A549 (cell line): ENCODE results near the gene SYTL3. TPM values are rescaled to one million over a fixed set of nuclear protein-coding genes. Genes with fewer than 3 reads are reported as not detected.

Experiments
- ATAC-seq, 2 experiments: fragments of 200-7000 bp in 1 of 2; fragments of >200 bp in 1 of 2; cut with Nextera tagmentation in 1 of 2; cut with Tn5 transposase in 1 of 2; 3 replicates each; pipeline versions ENCODE4 v1.8.0 to v1.9.1; 2018 to 2020; ENCODE audit warnings: mild to moderate bottlenecking in 1 of 2, moderate library complexity in 1 of 2
- CTCF ChIA-PET: fragments of 300-600 bp; sonication (Branson Sonifier 250); formaldehyde crosslinking; extraction: SDS; loops from one replicate; lab custom pipeline; 2021; ENCODE audit warnings: antibody characterized with exemption, inconsistent platforms; lab: Yijun Ruan, JAX
- POLR2A ChIA-PET: fragments of 350-600 bp; formaldehyde crosslinking; extraction: SDS; loops from one replicate; lab custom pipeline; 2021; ENCODE audit warnings: antibody characterized with exemption, inconsistent platforms; lab: Yijun Ruan, JAX
- DNase-seq, 2 experiments: peaks; one replicate each; pipeline versions ENCODE4 v3.0.0 to v3.0.0-alpha.2; 2011 to 2016; ENCODE audit warnings: low read depth in 1 of 2, low spot score in 1 of 2
- FAIRE-seq: peaks from 2 replicates; lab custom pipeline; 2011; peaks lifted over from hg19 to GRCh38; lab: Jason Lieb, UNC
- H3K27ac ChIP-seq, 2 experiments: fragments of >200 bp; sonication (Bioruptor Twin); formaldehyde crosslinking; 3 replicates each; pipeline ENCODE4 v1.5.1; 2016 to 2017
- H3K4me1 ChIP-seq: fragments of >200 bp; sonication (Bioruptor Twin); formaldehyde crosslinking; 3 replicates; pipeline ENCODE4 v1.6.1; 2016
- H3K4me2 ChIP-seq: fragments of >200 bp; sonication (Bioruptor Twin); formaldehyde crosslinking; 3 replicates; pipeline ENCODE4 v1.6.1; 2016
- H3K4me3 ChIP-seq: fragments of >200 bp; sonication (Bioruptor Twin); formaldehyde crosslinking; 3 replicates; pipeline ENCODE4 v1.5.1; 2016
- H3K9me3 ChIP-seq: fragments of >200 bp; sonication (Bioruptor Twin); formaldehyde crosslinking; 3 replicates; pipeline ENCODE4 v1.6.1; 2016
- CBX8 ChIP-seq: fragments of 200-600 bp; sonication (generic); IDR thresholded peaks from 2 replicates; pipeline ENCODE4 v1.6.1; 2016
- CEBPB ChIP-seq, 2 experiments: fragments of >200 bp in 1 of 2; sonication (Bioruptor Twin) in 1 of 2; formaldehyde crosslinking in 1 of 2; IDR thresholded peaks; 2 replicates each; pipeline ENCODE4 v1.6.1; 2012 to 2016
- CHD4 ChIP-seq: fragments of 200-600 bp; sonication (generic); IDR thresholded peaks from 2 replicates; pipeline ENCODE4 v1.6.1; 2016; ENCODE audit warnings: antibody characterized with exemption, mild to moderate bottlenecking, borderline replicate concordance
- EHF ChIP-seq: fragments of 250-450 bp; sonication (Bioruptor Pico); IDR thresholded peaks from 2 replicates; pipeline ENCODE4 v1.5.0; 2020; ENCODE audit warnings: mild to moderate bottlenecking
- ESRRA ChIP-seq: fragments of 150-350 bp; IDR thresholded peaks from 2 replicates; pipeline ENCODE4 v1.6.1; 2014; ENCODE audit warnings: mild to moderate bottlenecking, low read length, borderline replicate concordance
- FOXS1 ChIP-seq: fragments of 250-450 bp; sonication (Bioruptor Pico); IDR thresholded peaks from 2 replicates; pipeline ENCODE4 v1.5.0; 2020; ENCODE audit warnings: mild to moderate bottlenecking, moderate library complexity
- HES2 ChIP-seq: fragments of >200 bp; sonication (Bioruptor Twin); formaldehyde crosslinking; IDR thresholded peaks from 2 replicates; pipeline ENCODE4 v1.6.1; 2016
- HOXA7 ChIP-seq: fragments of 250-450 bp; sonication (Bioruptor Pico); IDR thresholded peaks from 2 replicates; pipeline ENCODE4 v1.5.0; 2020; ENCODE audit warnings: mild to moderate bottlenecking, moderate library complexity
- NPAS2 ChIP-seq: fragments of 250-450 bp; sonication (Bioruptor Pico); IDR thresholded peaks from 2 replicates; pipeline ENCODE4 v1.8.0; 2022; ENCODE audit warnings: mild to moderate bottlenecking, moderate library complexity, borderline replicate concordance
- RNF2 ChIP-seq: fragments of 200-600 bp; sonication (generic); IDR thresholded peaks from 2 replicates; pipeline ENCODE4 v1.6.1; 2016; ENCODE audit warnings: low read depth, mild to moderate bottlenecking, antibody characterized with exemption, moderate library complexity, borderline replicate concordance
- SMC3 ChIP-seq: fragments of >200 bp; sonication (Bioruptor Twin); formaldehyde crosslinking; IDR thresholded peaks from 3 replicates; pipeline ENCODE4 v1.6.1; 2018; ENCODE audit warnings: inconsistent platforms
- TP53 ChIP-seq: fragments of 250-450 bp; sonication (Bioruptor Pico); IDR thresholded peaks from 2 replicates; pipeline ENCODE4 v1.5.0; 2021; ENCODE audit warnings: mild to moderate bottlenecking, moderate library complexity
- ZNF302 ChIP-seq: fragments of 250-450 bp; sonication (Bioruptor Pico); IDR thresholded peaks from 2 replicates; pipeline ENCODE4 v1.9.0; 2021; ENCODE audit warnings: inconsistent platforms, mild to moderate bottlenecking, moderate library complexity
- WGBS: methylation state at CpG from one replicate; pipeline ENCODE4 v1.1.6; 2017; ENCODE audit errors: missing lambda C conversion rate; 5-methylcytosine and 5-hydroxymethylcytosine counted together
- polyA plus RNA-seq, 4 experiments: library from polyadenylated mRNA; depleted of rRNA in 3 of 4; stranded (reverse); fragments of >200 nt; fragmentation: RNase III in 1 of 4; extraction: RNeasy Plus Mini Kit Qiagen cat#74134 plus additional on column Dnase treatment in 1 of 4; gene quantifications; 2 replicates in 3 of 4; 3 replicates in 1 of 4; pipeline ENCODE4 v1.2.3, GENCODE V29; 2011 to 2017
- TF ChIP-seq, protein P1 (sequence below): fragments of 250-450 bp; sonication (Bioruptor Pico); IDR thresholded peaks from 2 replicates; pipeline ENCODE4 v1.5.0; 2021; ENCODE audit warnings: mild to moderate bottlenecking, moderate library complexity, borderline replicate concordance
- TF ChIP-seq, protein P2 (sequence below): fragments of 200-600 bp; sonication (generic); IDR thresholded peaks from 2 replicates; pipeline ENCODE4 v1.6.1; 2016; ENCODE audit warnings: antibody characterized with exemption, mild to moderate bottlenecking, moderate library complexity
- TF ChIP-seq, protein P3 (sequence below): fragments of >200 bp; sonication (Bioruptor Twin); formaldehyde crosslinking; IDR thresholded peaks from 3 replicates; pipeline ENCODE4 v1.5.1; 2016

SYTL3 gene
- polyA plus RNA-seq, 2 of the 4 experiments (the other 2 are of a cell fraction), result 0.63 to 0.89 TPM

GRCh38 chr6:158773581-158774449, 124.0 kb downstream of the SYTL3 start:
- peak overlapping the region in 1 of 2 experiments; percentile 41; a peak in 1 of 6 replicates for H3K27ac ChIP-seq
- FAIRE-seq, result no peak
- CTCF ChIA-PET, result interaction anchor here (0.6 to 1.1 kb wide), 2 partner anchors 56 to 145 kb away, joined by 3 read pairs; no protein-coding TSS in a partner anchor
- POLR2A ChIA-PET, result no interaction called here
- no peak for ATAC-seq
- DNase-seq, result no peak
- TF ChIP-seq, protein P1, sequence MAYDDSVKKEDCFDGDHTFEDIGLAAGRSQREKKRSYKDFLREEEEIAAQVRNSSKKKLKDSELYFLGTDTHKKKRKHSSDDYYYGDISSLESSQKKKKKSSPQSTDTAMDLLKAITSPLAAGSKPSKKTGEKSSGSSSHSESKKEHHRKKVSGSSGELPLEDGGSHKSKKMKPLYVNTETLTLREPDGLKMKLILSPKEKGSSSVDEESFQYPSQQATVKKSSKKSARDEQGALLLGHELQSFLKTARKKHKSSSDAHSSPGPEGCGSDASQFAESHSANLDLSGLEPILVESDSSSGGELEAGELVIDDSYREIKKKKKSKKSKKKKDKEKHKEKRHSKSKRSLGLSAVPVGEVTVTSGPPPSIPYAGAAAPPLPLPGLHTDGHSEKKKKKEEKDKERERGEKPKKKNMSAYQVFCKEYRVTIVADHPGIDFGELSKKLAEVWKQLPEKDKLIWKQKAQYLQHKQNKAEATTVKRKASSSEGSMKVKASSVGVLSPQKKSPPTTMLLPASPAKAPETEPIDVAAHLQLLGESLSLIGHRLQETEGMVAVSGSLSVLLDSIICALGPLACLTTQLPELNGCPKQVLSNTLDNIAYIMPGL, result no peak
- no peak for TF ChIP-seq FOXS1 (CRISPR knock-in tag)
- TF ChIP-seq HES2, result no peak
- no peak for TF ChIP-seq HOXA7 (CRISPR knock-in tag)
- TF ChIP-seq RNF2, result no peak
- no peak for TF ChIP-seq CHD4
- TF ChIP-seq, protein P2, sequence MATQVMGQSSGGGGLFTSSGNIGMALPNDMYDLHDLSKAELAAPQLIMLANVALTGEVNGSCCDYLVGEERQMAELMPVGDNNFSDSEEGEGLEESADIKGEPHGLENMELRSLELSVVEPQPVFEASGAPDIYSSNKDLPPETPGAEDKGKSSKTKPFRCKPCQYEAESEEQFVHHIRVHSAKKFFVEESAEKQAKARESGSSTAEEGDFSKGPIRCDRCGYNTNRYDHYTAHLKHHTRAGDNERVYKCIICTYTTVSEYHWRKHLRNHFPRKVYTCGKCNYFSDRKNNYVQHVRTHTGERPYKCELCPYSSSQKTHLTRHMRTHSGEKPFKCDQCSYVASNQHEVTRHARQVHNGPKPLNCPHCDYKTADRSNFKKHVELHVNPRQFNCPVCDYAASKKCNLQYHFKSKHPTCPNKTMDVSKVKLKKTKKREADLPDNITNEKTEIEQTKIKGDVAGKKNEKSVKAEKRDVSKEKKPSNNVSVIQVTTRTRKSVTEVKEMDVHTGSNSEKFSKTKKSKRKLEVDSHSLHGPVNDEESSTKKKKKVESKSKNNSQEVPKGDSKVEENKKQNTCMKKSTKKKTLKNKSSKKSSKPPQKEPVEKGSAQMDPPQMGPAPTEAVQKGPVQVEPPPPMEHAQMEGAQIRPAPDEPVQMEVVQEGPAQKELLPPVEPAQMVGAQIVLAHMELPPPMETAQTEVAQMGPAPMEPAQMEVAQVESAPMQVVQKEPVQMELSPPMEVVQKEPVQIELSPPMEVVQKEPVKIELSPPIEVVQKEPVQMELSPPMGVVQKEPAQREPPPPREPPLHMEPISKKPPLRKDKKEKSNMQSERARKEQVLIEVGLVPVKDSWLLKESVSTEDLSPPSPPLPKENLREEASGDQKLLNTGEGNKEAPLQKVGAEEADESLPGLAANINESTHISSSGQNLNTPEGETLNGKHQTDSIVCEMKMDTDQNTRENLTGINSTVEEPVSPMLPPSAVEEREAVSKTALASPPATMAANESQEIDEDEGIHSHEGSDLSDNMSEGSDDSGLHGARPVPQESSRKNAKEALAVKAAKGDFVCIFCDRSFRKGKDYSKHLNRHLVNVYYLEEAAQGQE, result no peak
- no peak for TF ChIP-seq TP53 (CRISPR knock-in tag)
- TF ChIP-seq, protein P3, sequence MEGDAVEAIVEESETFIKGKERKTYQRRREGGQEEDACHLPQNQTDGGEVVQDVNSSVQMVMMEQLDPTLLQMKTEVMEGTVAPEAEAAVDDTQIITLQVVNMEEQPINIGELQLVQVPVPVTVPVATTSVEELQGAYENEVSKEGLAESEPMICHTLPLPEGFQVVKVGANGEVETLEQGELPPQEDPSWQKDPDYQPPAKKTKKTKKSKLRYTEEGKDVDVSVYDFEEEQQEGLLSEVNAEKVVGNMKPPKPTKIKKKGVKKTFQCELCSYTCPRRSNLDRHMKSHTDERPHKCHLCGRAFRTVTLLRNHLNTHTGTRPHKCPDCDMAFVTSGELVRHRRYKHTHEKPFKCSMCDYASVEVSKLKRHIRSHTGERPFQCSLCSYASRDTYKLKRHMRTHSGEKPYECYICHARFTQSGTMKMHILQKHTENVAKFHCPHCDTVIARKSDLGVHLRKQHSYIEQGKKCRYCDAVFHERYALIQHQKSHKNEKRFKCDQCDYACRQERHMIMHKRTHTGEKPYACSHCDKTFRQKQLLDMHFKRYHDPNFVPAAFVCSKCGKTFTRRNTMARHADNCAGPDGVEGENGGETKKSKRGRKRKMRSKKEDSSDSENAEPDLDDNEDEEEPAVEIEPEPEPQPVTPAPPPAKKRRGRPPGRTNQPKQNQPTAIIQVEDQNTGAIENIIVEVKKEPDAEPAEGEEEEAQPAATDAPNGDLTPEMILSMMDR, result no peak
- no peak for TF ChIP-seq NPAS2 (CRISPR knock-in tag)
- TF ChIP-seq ESRRA, result no peak
- TF ChIP-seq SMC3, result no peak
- no peak for TF ChIP-seq ZNF302 (CRISPR knock-in tag)
- TF ChIP-seq CEBPB (IDR thresholded peaks at IDR 0.05), result no peak
- TF ChIP-seq CBX8, result no peak
- no peak for TF ChIP-seq EHF (CRISPR knock-in tag)
- 85% methylated on average over 21 of the region's 21 CpGs for WGBS
- no peak overlapping the region for H3K4me2 ChIP-seq
- H3K9me3 ChIP-seq, result no peaks in the 10 kb centered on the region
- H3K4me3 ChIP-seq, result no peak overlapping the region
- peaks cover 3% of the 10 kb centered on the region; the same call in 1 of the 3 replicates for H3K4me1 ChIP-seq
